Dermis microvascular lymphatic vessel endothelial cell (primary cell): ENCODE results near the gene DNAJC11. TPM values are rescaled to one million over a fixed set of nuclear protein-coding genes. Genes with fewer than 3 reads are reported as not detected.
"Not testable (repeated sequence)": the region's sequence is repeated elsewhere in the genome, so short reads cannot be mapped to it uniquely, and the experiment has no call there.

Experiments used
- DNase-seq, 2 donors: peaks; one replicate each; pipeline versions ENCODE4 v3.0.0 to v3.0.0-alpha.2; 2010; ENCODE audit warnings: low read depth in 2 of 2
- total RNA-seq: library from RNA; depleted of rRNA; stranded (reverse); fragments of >200 nt; gene quantifications from 2 replicates; pipeline ENCODE4 v1.2.1, GENCODE V29; 2014

Gene DNAJC11
- total RNA-seq, 1 donor from 2014 or later: 32.5 TPM

- DNase-seq: not testable (repeated sequence)
Measured at GRCh38 chr1:6699915-6700314, 1.7 kb downstream of the DNAJC11 start.

- DNase-seq: no peak
Measured at GRCh38 chr1:6695868-6696267, 5.7 kb downstream of the DNAJC11 start.

DNA sequence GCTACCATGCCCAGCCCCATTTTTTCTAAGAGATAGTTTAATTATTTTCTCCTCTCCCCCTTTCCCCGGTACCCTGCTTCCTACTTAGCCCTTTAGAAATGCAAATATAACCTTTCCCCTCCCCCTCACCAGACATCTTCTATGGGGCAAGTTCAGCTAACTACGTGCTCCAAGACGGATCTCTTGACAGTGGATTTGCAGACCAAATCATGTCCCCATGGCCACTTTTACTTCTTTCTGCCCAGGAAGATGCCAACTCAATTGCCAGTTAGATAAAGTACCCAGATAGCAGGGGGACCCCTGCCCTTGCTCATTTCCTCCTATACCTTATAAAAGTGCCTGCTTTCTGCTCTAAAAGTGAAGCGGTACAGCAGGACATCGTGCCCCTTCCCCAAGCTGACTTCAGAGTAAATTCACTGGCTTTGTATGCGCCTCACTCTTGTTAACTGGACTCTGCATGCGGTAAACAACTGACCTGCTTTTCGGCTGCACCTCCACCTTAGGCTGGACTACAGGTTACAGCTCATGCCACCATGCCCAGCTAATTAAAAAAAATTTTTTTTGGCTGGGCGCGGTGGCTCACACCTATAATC lies 7.4 kb downstream of the DNAJC11 start:
- no peak for DNase-seq

GRCh38 chr1:6692956-6693355 lies 8.7 kb downstream of the DNAJC11 start:
- DNase-seq: no peak

GRCh38 chr1:6691507-6691906 lies 10.1 kb downstream of the DNAJC11 start:
- DNase-seq: no peak

DNA sequence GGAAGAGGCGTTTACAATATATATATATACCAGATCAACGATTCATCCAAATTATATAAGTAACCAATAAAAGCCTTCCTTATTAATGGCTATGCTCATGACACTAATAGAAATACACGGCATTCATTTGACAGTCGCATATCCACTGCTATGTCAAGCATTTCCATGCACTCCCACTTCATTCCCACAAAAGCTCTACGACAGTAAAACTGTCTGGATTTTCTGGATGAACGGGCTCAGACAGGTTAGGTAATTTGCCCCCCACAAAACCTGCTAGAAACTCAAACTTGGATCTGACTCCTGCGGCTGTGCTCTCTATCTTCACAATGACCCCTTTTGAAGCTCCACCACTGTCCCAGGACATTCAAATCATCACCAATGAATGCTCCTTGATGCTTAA lies 11.4 kb downstream of the DNAJC11 start:
- DNase-seq: no peak

- peak in 1 of 2 donors; percentile 12 for DNase-seq
Measured at GRCh38 chr1:6688757-6689156, 12.9 kb downstream of the DNAJC11 start.

DNA sequence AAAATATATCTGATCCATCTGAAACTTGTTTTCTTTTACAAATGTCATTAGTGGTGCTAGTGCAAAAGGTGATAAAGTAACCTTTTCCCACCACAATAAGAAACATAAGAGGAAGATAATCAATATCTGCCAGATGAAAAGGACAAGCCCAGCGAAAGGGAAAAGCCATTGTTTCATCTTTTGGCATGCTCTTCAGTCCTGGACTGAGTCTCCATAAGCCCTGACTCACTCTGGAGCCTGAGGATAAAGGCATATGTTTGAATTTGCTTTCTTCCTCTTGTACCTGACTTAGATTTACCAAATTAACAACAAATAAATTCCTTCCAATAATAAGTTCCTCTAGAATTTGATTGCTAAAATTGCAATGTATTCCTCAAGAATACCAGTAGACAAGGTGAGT lies 13.6 kb downstream of the DNAJC11 start:
- peak in 1 of 2 donors; percentile 60 for DNase-seq

DNA sequence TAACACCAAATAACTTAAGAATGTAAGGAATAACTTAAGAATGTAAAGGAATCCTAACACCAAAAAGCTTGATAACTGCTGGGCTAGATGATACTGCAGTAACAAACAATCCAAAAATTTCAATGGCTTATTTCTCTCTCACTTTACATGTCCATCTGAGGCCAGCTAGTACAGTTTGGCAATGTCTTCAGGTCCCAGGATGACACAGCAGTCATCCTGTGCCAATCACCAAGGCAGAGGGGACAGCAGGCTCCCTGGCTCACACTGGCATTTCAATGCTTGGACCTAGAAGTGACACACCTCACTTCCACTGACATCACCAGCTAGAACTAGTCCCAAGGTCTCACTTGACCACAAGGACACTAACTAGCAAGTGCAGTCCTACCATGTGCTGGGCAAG lies 15.3 kb downstream of the DNAJC11 start:
- DNase-seq: no peak

GRCh38 chr1:6685381-6685780 lies 16.2 kb downstream of the DNAJC11 start:
- no peak for DNase-seq

DNA sequence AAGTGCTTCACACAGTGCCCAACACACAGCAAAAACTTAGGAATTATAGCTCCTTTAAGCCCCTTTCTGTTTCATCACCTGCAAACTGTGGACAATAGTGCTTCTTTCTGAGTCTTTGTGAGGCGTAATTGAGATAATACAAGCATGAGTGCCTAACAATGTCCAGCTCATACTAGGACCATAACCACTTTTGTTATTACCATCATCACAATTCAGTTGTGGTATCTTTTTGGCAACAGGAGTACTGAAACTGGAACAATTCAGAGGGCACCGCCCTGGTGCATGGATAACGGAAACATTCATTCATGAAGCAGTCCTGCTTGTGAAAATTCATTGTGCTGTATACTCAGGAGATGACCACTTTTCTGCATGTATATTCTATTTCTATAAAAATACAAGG lies 18.2 kb downstream of the DNAJC11 start:
- DNase-seq: no peak

DNA sequence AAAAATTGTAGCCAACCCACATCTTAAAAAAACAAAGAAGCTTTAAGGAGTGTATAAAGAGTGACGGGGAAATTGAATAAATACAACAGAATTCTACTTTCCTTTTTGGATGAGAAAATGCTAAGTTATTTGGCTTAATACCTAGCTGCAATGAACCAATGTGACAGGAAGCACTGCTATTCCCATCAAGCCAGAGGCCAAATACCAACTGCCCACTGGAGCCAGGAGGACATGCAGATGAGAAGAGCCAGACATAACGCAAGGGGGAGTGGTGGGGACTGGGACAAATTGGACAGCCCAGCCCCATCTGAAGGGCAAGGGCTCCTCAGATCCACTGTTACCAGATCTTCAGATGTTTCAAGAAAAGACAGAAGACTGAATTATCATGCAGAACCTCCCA lies 25.7 kb downstream of the DNAJC11 start:
- no peak for DNase-seq

- DNase-seq: no peak
Measured at GRCh38 chr1:6674771-6675170, 26.8 kb downstream of the DNAJC11 start.

DNA sequence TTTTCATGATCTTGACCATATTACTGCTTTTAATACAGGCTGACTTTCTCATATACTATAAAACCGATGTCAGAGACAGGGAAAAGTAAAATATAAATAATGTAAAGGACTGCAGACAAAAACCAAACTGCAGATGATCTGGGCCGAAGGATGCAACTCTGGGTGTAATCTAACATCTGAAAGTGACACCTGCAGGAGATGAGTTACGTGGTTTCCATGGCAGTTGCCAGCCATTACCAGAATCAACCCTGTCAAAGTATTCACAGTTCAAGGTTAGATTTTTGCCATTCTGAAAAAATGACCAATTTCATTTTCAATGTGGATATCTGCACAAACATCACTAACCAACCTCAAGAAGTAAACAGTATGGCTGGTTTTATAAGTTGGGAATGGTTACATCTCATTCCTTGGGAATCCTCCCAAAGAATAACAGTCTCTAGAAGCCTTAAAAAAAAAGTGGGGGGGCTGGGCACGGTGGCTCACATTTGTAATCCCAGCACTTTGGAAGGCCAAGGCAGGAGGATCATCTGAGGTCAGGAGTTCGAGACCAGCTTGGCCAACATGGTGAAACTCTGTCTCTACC lies 27.7 kb downstream of the DNAJC11 start:
- no peak for DNase-seq

DNA sequence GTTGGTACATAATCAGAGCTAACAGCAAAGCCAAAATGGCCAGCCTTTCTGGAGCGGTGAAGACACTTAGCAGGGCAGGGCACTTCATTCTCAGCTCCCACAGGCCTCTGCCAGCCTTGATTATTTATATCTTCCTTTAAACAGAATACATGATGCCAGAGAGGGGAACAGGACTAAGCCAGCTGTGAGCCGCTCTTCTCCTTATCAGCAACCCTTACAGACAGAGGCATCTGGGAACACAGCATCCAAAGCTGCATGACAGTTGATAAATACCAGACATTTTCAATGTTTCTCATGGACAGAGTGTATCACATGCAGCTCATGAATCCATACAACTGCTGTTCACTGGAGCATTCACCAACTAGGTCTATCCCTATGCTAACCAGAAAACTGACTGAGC lies 29.1 kb downstream of the DNAJC11 start:
- DNase-seq: no peak

- no peak for DNase-seq
Measured at GRCh38 chr1:6668503-6668902, 33.1 kb downstream of the DNAJC11 start.

GRCh38 chr1:6667139-6667538 lies 34.5 kb downstream of the DNAJC11 start:
- DNase-seq: no peak

DNA sequence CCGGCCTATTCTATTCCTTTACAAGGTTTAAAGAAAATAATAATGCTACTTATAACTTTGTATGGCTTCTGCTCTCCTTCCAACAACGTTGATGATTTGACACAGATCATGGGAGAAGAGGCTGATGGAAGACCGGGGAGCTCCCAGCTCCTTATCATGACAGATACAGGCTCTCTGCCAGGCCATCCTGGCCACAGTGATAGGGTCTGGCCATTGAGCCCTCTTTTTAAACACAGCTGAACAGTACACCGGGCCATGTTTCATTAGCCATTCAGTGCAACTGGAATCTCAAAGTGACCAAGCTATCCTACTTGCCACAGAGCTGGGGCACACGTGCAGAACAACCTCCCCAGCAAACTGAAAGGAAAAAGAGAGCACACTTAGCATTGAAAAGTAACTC lies 34.9 kb downstream of the DNAJC11 start:
- DNase-seq: no peak

DNA sequence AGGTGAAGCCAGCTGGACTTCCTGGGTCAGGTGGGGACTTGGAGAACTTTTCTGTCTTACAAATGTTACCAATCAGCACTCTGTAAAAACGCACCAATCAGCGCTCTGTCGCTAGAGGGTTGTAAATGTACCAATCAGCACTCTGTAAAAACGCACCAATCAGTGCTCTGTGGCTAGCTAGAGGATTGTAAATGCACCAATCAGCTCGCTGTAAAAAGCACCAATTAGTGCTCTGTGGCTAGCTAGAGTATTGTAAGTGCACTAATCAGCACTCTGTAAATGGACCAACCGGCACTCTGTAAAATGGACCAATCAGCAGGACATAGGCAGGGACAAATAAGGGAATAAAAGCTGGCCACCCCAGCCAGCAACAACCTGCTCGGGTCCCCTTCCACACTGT lies 39.1 kb downstream of the DNAJC11 start:
- DNase-seq: not testable (repeated sequence)

DNA sequence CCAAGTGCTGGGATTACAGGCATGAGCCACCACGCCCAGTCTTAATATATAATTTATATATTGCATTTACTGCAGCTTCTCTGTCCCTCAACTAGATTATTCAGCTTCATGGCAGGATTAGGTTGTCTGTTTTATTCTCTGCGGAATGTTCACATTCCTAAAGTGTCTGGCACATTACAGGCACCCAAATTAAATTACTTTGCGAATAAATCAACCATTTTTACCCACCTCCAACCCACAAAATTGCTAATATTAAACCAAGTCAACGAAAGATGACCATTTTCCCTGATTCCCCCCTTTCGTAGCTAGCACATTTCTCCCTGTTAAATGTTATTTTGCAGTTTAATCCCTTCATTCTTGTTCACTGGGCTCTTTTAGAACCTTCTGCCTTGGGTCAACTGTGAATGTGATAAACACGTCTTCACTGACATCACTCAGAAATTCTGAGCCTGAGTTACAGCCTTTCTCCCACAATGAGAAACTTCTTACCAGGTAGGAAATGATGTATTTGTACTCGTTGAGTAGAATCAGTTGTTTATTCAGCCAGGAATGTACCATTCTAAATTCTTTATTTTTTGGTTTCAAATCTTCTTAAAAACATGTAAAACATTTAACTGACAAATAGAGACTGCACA lies 41.1 kb downstream of the DNAJC11 start:
- no peak for DNase-seq

GRCh38 chr1:6658359-6659060 lies 43.1 kb downstream of the DNAJC11 start:
- DNase-seq: no peak

DNA sequence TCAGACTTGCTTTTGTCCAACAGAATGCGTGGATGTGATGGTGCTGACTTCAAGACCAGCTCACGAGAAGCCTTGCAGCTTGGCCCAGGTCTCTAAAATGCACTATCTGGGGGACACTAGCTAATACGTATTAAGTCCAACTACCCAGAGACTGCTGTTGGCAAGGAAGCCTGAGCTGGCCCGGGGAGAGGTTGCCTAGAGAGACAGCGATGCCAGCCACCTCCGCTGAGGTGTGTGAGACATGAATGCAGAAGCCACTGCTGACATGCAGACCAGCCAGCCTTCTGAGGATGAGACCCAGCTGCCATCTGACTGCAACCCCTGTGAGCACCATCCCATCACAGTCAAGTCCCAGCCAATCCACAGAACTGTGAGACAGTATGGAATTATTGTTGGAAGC lies 44.5 kb downstream of the DNAJC11 start:
- DNase-seq: no peak
